OCI-LY7 (cell line): ENCODE data around the gene CXCR5. TPM values are rescaled to one million over a fixed set of nuclear protein-coding genes. Genes with fewer than 3 reads are reported as not detected.

ENCODE experiments used
- BruUV-seq: library from RNA; stranded (reverse); fragments of 400-500 nt; replicated peaks from 2 replicates; lab custom pipeline; 2021; lab: Mats Ljungman, UMichigan
- CTCF ChIA-PET: fragments of 300-600 bp; sonication (Branson Sonifier 250); formaldehyde crosslinking; loops from one replicate; lab custom pipeline; 2022; ENCODE audit warnings: antibody characterized with exemption; ENCODE audit not compliant: unreplicated experiment; lab: Charles Lee
- POLR2A ChIA-PET: fragments of 300-600 bp; sonication (Branson Sonifier 250); formaldehyde crosslinking; loops from one replicate; lab custom pipeline; 2022; ENCODE audit warnings: antibody characterized with exemption; lab: Charles Lee
- DNase-seq: peaks from one replicate; pipeline ENCODE4 v3.0.0-alpha.2; 2015; ENCODE audit warnings: low spot score
- H2AFZ ChIP-seq: fragments of 200-600 bp; sonication (generic), shearing (Covaris generic); 2 replicates; pipeline ENCODE4 v1.6.1; 2014; ENCODE audit warnings: mild to moderate bottlenecking, antibody characterized with exemption, low read length, moderate library complexity
- H3K27ac ChIP-seq: fragments of 200-600 bp; sonication (generic); 2 replicates; pipeline ENCODE4 v1.5.1; 2014; ENCODE audit warnings: mixed run types, low read depth, mild to moderate bottlenecking, moderate library complexity, low read length, inconsistent platforms; ENCODE audit not compliant: poor library complexity, severe bottlenecking
- H3K36me3 ChIP-seq: fragments of 200-600 bp; sonication (generic); 2 replicates; pipeline ENCODE4 v1.6.1; 2014; ENCODE audit warnings: mild to moderate bottlenecking, antibody characterized with exemption, low read length, moderate library complexity, mixed read lengths; ENCODE audit not compliant: insufficient read depth
- H3K4me1 ChIP-seq: fragments of 200-600 bp; sonication (generic); 2 replicates; pipeline ENCODE4 v1.5.1; 2014; ENCODE audit warnings: mild to moderate bottlenecking, low read length; ENCODE audit not compliant: insufficient read depth, poor library complexity, severe bottlenecking
- H3K4me2 ChIP-seq: fragments of 200-600 bp; sonication (generic); 2 replicates; pipeline ENCODE4 v1.6.1; 2014; ENCODE audit warnings: mild to moderate bottlenecking, low read length
- H3K4me3 ChIP-seq: fragments of 200-600 bp; sonication (generic); 2 replicates; pipeline ENCODE4 v1.5.1; 2014; ENCODE audit warnings: mild to moderate bottlenecking, low read depth, low read length; ENCODE audit not compliant: poor library complexity, severe bottlenecking
- H3K79me2 ChIP-seq: fragments of 200-600 bp; sonication (generic); 2 replicates; pipeline ENCODE4 v1.6.1; 2016; ENCODE audit warnings: low read depth, mild to moderate bottlenecking, low read length, moderate library complexity, mixed read lengths; ENCODE audit not compliant: insufficient read depth
- H3K9me2 ChIP-seq: fragments of 200-600 bp; sonication (generic); 2 replicates; pipeline ENCODE4 v1.6.1; 2016; ENCODE audit warnings: mild to moderate bottlenecking, low read length, mixed read lengths; ENCODE audit not compliant: insufficient read depth
- H3K9me3 ChIP-seq: fragments of 200-600 bp; sonication (generic); 2 replicates; pipeline ENCODE4 v1.6.1; 2014; ENCODE audit warnings: mild to moderate bottlenecking, mixed run types, low read length, mixed read lengths
- H4K20me1 ChIP-seq: fragments of 200-600 bp; sonication (generic); 2 replicates; pipeline ENCODE4 v1.6.1; 2014; ENCODE audit warnings: mild to moderate bottlenecking, antibody characterized with exemption, low read length, moderate library complexity, mixed read lengths; ENCODE audit not compliant: insufficient read depth
- CTCF ChIP-seq: fragments of 200-600 bp; sonication (generic); conservative IDR thresholded peaks from 2 replicates; pipeline ENCODE4 v1.5.1; 2014; ENCODE audit warnings: mild to moderate bottlenecking, antibody characterized with exemption, low read length, moderate library complexity, mixed read lengths
- EZH2phosphoT487 ChIP-seq: fragments of 200-600 bp; sonication (generic); IDR thresholded peaks from 2 replicates; pipeline ENCODE4 v1.6.1; 2018; ENCODE audit warnings: low read depth, borderline replicate concordance, mild to moderate bottlenecking, mixed run types, antibody characterized with exemption, low read length, moderate library complexity, mixed read lengths
- intact Hi-C: fragments of 100-400 bp; cut with micrococcal nuclease; formaldehyde crosslinking; loops from one replicate; pipeline ENCODE4 v1.10.0; 2022; ENCODE audit not compliant: unreplicated experiment
- total RNA-seq, 2 experiments: library from RNA; depleted of rRNA in 1 of 2; stranded (reverse); fragments of >200 nt in 1 of 2; shearing (Covaris generic) in 1 of 2; gene quantifications; 2 replicates each; pipeline ENCODE4 v1.2.3, GENCODE V29; 2014 to 2022

CXCR5 gene
- total RNA-seq, 2 experiments from 2014 or later: 3.3 to 7.3 TPM

- Histone ChIP-seq H3K9me3 (no peaks in the 10 kb centered on the region), H3K4me3 (no peak overlapping the region), H3K79me2 (no peaks in the 10 kb centered on the region), H2AFZ (no peak overlapping the region), H4K20me1 (no peaks in the 10 kb centered on the region), H3K36me3 (no peaks in the 10 kb centered on the region), H3K4me1 (peaks cover 46% of the 10 kb centered on the region), H3K4me2 (no peak overlapping the region), H3K9me2 (no peaks in the 10 kb centered on the region), H3K27ac (no peak overlapping the region)
- TF ChIP-seq EZH2phosphoT487 (no peak), CTCF (no peak)
- BruUV-seq: no TSS peak
- intact Hi-C loops: no loop called here
- POLR2A ChIA-PET: interaction anchor here (0.6 to 1.6 kb wide), 6 partner anchors 8 to 51 kb away, joined by 3 to 4 read pairs (median 4); no protein-coding TSS in a partner anchor
- CTCF ChIA-PET: interaction anchor here (0.8 kb wide), 1 partner anchor 51 kb away, joined by 3 read pairs; no protein-coding TSS in a partner anchor
- no peak for DNase-seq
Observed at GRCh38 chr11:118843565-118843964, 40.1 kb upstream of the CXCR5 start.

GRCh38 chr11:118845369-118845768, 38.3 kb upstream of the CXCR5 start:
- POLR2A ChIA-PET: interaction anchor here (0.7 to 1.4 kb wide), 9 partner anchors 11 to 54 kb away, joined by 3 to 6 read pairs (median 3); partner anchors contain the start of gene DDX6
- CTCF ChIA-PET: no interaction called here
- Histone ChIP-seq H3K4me2 (no peak overlapping the region), H4K20me1 (no peaks in the 10 kb centered on the region), H3K79me2 (no peaks in the 10 kb centered on the region), H2AFZ (no peak overlapping the region), H3K4me3 (no peak overlapping the region), H3K36me3 (no peaks in the 10 kb centered on the region), H3K9me3 (no peaks in the 10 kb centered on the region), H3K9me2 (no peaks in the 10 kb centered on the region), H3K27ac (no peak overlapping the region), H3K4me1 (peaks cover 48% of the 10 kb centered on the region)
- BruUV-seq: no TSS peak
- TF ChIP-seq EZH2phosphoT487: no peak
- TF ChIP-seq CTCF: no peak
- DNase-seq: no peak
- intact Hi-C loops: no loop called here

- Histone ChIP-seq H2AFZ (no peak overlapping the region), H3K79me2 (no peaks in the 10 kb centered on the region), H3K4me1 (peaks cover 44% of the 10 kb centered on the region), H3K36me3 (no peaks in the 10 kb centered on the region), H3K27ac (no peak overlapping the region), H3K4me3 (no peak overlapping the region), H3K4me2 (no peak overlapping the region), H3K9me3 (no peaks in the 10 kb centered on the region), H4K20me1 (no peaks in the 10 kb centered on the region), H3K9me2 (no peaks in the 10 kb centered on the region)
- CTCF ChIA-PET: no interaction called here
- intact Hi-C loops: no loop called here
- no TSS peak for BruUV-seq
- TF ChIP-seq EZH2phosphoT487 (no peak), CTCF (no peak)
- DNase-seq: no peak
- POLR2A ChIA-PET: interaction anchor here (1.5 kb wide), 1 partner anchor 16 kb away, joined by 3 read pairs; no protein-coding TSS in a partner anchor
Observed at GRCh38 chr11:118846181-118846935, 37.3 kb upstream of the CXCR5 start.
